Left ventricle myocardium inferior (tissue), 1 donor: ENCODE data around the gene TECTA. TPM values are rescaled to one million over a fixed set of nuclear protein-coding genes. Genes with fewer than 3 reads are reported as not detected.
A peak's percentile ranks its signal among the peaks of the same experiment; 100 is the strongest.

Experiments used
- DNase-seq: peaks from one replicate; pipeline ENCODE4 v3.0.0-alpha.2; 2020
- H3K27ac ChIP-seq: fragments of 200-600 bp; replicated peaks from 2 replicates; pipeline ENCODE4 v1.8.0; 2021
- H3K27me3 ChIP-seq: fragments of 200-600 bp; 2 replicates; pipeline ENCODE4 v1.8.0; 2021; ENCODE audit warnings: low read depth
- H3K36me3 ChIP-seq: fragments of 200-600 bp; 2 replicates; pipeline ENCODE4 v1.8.0; 2021
- H3K4me1 ChIP-seq: fragments of 200-600 bp; 2 replicates; pipeline ENCODE4 v1.8.0; 2021
- H3K4me3 ChIP-seq: fragments of 200-600 bp; 2 replicates; pipeline ENCODE4 v1.8.0; 2021; ENCODE audit warnings: mild to moderate bottlenecking, moderate library complexity
- H3K9me3 ChIP-seq: fragments of 200-600 bp; replicated peaks from 2 replicates; pipeline ENCODE4 v1.8.0; 2021
- CTCF ChIP-seq: fragments of 200-600 bp; IDR thresholded peaks from 2 replicates; pipeline ENCODE4 v1.8.0; 2021; ENCODE audit warnings: antibody characterized with exemption, mild to moderate bottlenecking, borderline replicate concordance
- intact Hi-C: fragments of 100-400 bp; cut with micrococcal nuclease; formaldehyde crosslinking; loops from one replicate; pipeline ENCODE4 v1.11.0; 2022
- total RNA-seq: library from RNA; stranded (reverse); fragmentation: NEBNext Ultra II Directional; extraction: Animal tissue kit (Norgen Biotek cat#: 25700); gene quantifications from one replicate; pipeline ENCODE4 v1.2.1, GENCODE V29; 2021
- donor health status: DM: no; HTN: yes; CAD: no; lungs with severe emphysema.

TECTA gene
- total RNA-seq, 1 donor from 2014 or later = 1.1 TPM

GRCh38 chr11:121067962-121068647, 32.9 kb upstream of the TECTA start:
- H3K27me3 ChIP-seq = no peaks in the 10 kb centered on the region
- no peak for TF ChIP-seq CTCF
- peaks cover 18% of the 10 kb centered on the region for H3K4me1 ChIP-seq
- peaks cover 3% of the 10 kb centered on the region for H3K9me3 ChIP-seq
- H3K4me3 ChIP-seq = no peak overlapping the region
- no peak for DNase-seq
- H3K27ac ChIP-seq = no peak overlapping the region
- intact Hi-C loops = no loop called here
- H3K36me3 ChIP-seq = peaks cover 61% of the 10 kb centered on the region

GRCh38 chr11:121068787-121069186, 32.3 kb upstream of the TECTA start:
- H3K9me3 ChIP-seq = peaks cover 3% of the 10 kb centered on the region
- peaks cover 18% of the 10 kb centered on the region for H3K4me1 ChIP-seq
- no peak for TF ChIP-seq CTCF
- no peak overlapping the region for H3K4me3 ChIP-seq
- intact Hi-C loops = no loop called here
- no peaks in the 10 kb centered on the region for H3K27me3 ChIP-seq
- DNase-seq = no peak
- H3K27ac ChIP-seq = no peak overlapping the region
- H3K36me3 ChIP-seq = peaks cover 58% of the 10 kb centered on the region

- Histone ChIP-seq H3K9me3 (peaks cover 3% of the 10 kb centered on the region), H3K27ac (peak overlapping the region; percentile 51), H3K4me1 (peaks cover 18% of the 10 kb centered on the region), H3K27me3 (no peaks in the 10 kb centered on the region), H3K4me3 (no peak overlapping the region), H3K36me3 (peaks cover 47% of the 10 kb centered on the region)
- no peak for TF ChIP-seq CTCF
- intact Hi-C loops = no loop called here
- no peak for DNase-seq
Observed at GRCh38 chr11:121070951-121071845, 29.8 kb upstream of the TECTA start.

GRCh38 chr11:121071846-121072450, 29.1 kb upstream of the TECTA start:
- TF ChIP-seq CTCF = no peak
- Histone ChIP-seq H3K36me3 (peaks cover 46% of the 10 kb centered on the region), H3K27me3 (no peaks in the 10 kb centered on the region), H3K4me3 (no peak overlapping the region), H3K4me1 (peaks cover 18% of the 10 kb centered on the region), H3K27ac (peak overlapping the region; percentile 51), H3K9me3 (peaks cover 3% of the 10 kb centered on the region)
- intact Hi-C loops = no loop called here
- DNase-seq = no peak

GRCh38 chr11:121081321-121081720, 19.7 kb upstream of the TECTA start:
- intact Hi-C loops = no loop called here
- no peak for TF ChIP-seq CTCF
- Histone ChIP-seq H3K27me3 (no peaks in the 10 kb centered on the region), H3K27ac (no peak overlapping the region), H3K36me3 (peaks cover 10% of the 10 kb centered on the region), H3K9me3 (no peaks in the 10 kb centered on the region), H3K4me3 (no peak overlapping the region), H3K4me1 (peaks cover 6% of the 10 kb centered on the region)
- DNase-seq = no peak
